HS-27A (cell line): ENCODE data around the gene SLC24A4.
A peak's percentile ranks its signal among the peaks of the same experiment; 100 is the strongest.

Experiments
- DNase-seq: peaks from one replicate; pipeline ENCODE4 v3.0.0-alpha.2; 2012; ENCODE audit warnings: low read depth, missing footprints

The SLC24A4 gene

DNA sequence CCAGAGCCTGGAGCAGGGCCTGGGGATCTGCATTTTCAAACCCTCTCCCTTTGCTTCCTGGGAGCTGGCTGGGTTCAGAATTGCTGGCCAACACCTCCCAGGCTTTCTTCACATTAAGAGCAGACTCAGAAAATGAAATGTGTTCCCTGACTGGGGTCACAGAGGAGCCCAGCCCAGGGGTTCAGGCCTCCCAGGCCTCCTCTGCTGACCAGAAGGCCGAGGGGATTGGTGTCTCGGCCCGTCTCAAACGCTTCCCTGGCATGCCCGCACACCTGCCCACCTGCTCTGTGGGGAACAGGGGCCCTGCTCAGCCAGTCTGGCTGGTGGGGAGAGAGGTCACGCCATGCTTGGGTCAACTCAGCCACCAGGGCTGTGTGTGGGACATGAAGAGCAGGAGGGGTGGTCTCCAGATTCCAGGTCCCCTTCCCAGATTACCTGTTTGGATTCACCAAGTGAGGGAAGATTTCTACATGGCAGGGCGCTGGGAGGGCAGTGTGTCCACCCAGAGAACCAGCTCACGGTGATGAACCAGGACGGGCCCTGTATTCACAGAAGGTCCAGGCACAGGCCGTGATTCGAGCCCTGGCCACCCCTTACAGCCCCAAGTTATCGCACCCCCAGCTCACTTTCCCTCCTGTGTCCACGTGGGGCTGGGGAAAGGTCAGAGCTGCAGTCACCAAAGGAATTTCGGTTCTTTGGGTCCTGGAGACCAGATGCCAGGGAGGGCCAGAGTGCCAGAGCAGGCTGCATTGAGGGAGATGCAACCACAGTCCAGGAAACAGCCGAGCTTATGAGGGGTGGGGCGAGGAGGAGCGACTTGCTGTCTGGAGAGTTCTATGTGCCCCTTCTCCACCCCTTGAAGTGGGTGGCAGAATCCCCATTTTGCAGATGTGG lies 135.4 kb downstream of the SLC24A4 start:
- no peak for DNase-seq

- no peak for DNase-seq
These were observed 136.3 kb downstream of the SLC24A4 start for GRCh38 chr14:92459030-92459949.

- DNase-seq = no peak
These were observed 137.0 kb downstream of the SLC24A4 start for GRCh38 chr14:92459950-92460421.

GRCh38 chr14:92460541-92460915 lies 137.6 kb downstream of the SLC24A4 start:
- DNase-seq = no peak

DNA sequence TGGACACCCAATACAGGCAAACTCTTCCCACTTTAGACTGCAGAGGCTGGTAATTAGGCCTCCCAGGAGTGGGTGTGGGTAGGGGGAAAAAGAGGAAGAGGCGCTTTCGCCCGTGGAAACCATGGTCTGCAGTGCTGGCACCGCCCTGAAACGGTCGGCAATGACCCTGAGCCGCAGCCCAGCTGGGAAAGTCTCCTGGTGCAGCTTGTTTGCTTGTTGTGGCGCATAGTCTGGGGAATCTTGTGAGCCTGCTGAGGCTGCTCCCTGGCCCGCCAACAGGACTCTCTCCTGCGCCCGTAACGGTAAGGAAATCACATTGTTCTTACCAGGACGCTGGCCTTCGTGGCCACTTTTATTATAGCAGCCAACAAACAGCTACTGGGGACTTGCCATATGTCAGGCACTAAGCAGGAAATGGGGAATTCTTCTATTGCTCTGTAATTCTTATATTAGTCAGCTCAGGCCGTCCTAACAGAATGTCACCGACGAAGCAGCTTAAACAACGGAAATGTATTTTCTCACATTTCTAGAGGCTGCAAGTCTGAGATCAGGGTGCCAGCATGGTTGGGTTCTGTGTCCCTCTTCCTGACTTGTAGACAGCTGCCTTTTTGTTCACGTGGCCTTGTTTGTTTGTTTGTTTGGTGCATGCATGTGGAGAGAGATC lies 138.1 kb downstream of the SLC24A4 start:
- DNase-seq = no peak

DNA sequence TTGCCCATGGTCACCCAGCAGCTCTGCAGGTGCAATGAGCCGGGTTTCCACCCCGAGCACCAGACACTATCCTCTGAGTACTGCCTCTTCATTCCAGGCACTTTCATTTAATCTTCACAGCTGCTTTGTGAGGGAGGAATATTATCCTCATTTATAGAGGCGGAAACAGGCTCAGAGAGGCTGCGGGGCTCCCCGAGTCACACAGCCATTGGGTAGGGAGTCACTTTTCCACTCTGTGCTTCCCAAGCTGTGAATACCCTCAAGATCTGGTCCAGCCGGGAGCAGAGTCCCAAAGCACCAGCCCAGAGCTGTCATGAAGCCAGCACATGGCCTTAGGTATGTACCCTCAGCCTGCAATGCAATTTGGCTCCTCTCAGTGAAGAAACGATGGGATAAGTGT lies 138.9 kb downstream of the SLC24A4 start:
- no peak for DNase-seq

DNA sequence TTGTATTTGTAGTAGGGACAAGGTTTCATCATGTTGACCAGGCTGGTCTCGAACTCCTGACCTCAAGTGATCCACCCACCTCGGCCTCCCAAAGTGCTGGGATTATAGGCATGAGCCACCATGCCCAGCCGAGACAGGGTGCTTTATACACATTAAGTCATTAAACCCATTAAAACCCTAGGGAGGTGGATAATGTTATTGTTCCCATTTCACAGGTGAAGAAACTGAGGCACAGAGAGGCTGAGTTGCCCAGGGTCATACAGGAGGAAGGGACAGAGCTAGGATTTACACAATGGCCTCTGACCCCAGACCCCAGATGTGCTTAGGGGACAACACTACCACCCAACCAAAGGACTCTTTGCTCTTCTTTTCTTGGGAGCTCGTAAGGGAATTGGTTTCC lies 139.6 kb downstream of the SLC24A4 start:
- no peak for DNase-seq

DNA sequence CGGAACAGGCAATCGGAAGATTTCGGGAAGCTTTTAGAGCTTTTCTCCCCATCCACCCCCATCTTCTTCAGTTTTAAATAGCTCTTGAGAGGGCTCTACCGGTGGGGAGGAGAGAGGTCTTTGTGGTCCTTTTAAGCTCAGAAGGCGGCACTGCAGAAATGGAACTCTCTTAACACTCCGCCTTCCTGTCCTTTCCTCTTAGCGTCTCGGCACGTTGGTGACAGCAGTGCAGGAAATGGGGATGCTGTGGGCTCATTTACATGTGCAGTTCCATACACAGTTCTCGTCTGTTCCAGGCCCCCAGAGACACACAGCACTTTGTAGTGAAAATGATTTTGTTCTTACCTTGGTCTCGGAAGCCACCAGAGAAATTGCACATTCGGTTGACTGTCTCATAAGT lies 140.2 kb downstream of the SLC24A4 start:
- no peak for DNase-seq

DNA sequence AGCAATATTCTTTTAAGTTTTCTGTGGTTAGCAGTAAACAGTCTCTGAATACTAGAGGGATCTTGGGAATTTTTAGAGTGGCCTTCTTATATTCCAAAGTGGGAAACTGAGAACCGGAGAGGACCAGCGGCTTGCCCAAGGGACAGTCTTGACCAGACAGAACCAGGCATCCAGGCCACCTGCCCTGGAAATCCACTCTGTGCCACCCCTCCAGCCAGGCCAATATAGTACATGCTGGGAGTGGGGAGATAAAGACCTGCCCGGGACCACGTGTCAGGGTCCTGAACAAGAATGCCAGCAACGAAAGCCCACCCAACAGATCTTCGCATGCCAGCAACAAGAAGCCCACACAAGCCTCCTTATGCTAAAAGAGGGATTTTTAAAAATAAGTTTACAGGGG lies 141.2 kb downstream of the SLC24A4 start:
- DNase-seq = no peak

- no peak for DNase-seq
These were observed 141.8 kb downstream of the SLC24A4 start for GRCh38 chr14:92464716-92465115.

DNA sequence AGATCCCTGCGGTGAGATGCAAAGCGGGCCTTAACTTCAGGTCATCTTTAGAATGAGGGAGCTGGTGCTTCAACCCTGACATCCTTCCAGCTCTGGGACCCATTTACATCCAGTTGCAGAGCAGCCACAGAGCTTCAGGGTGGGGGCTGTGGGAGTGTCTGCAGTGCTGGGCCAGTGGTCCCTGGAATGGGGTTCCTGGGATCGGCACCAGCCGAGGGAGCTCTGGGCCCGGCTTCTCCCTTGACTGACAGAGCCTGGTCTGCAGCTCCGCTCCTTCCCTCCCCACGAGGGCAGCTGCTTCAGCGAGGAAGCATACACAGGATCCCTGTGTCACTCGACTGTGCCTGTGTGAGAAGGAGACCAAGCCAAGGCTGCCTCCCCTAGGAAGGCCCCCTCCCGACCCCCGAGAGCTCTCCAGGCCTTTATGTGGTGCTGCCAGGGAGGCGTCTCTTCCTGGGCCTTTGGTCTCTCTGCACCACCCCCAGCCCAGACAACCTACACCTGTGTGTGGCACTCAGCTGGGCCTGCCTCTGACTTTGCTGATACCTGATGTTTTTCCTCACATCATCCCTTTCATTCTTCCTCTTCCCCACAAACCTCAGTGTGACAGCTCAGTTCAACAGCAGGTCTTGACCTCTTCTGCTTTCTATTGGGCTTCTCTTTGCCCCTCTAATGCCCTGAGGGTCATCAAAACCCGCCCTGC lies 142.5 kb downstream of the SLC24A4 start:
- no peak for DNase-seq

DNA sequence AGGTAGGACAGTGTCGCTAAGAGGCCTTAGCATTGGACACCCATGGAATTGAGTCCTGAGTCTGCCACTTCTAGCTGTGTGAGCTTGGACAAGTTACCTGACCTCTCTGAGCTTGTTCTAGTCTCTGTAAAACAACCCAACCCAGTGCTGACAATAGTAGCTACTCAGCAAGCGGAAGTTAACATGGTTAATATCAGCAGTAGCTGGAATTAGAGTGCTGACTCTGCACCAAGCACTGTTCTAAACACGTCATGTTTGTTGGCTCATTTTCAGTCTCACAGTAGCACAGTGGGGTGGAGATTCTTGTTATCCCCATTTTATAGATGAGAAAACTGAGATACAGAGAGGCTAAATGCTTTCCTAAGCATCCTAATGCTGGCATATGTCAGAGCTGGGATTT lies 143.1 kb downstream of the SLC24A4 start:
- no peak for DNase-seq

GRCh38 chr14:92469515-92469914 lies 146.6 kb downstream of the SLC24A4 start:
- DNase-seq = no peak

DNA sequence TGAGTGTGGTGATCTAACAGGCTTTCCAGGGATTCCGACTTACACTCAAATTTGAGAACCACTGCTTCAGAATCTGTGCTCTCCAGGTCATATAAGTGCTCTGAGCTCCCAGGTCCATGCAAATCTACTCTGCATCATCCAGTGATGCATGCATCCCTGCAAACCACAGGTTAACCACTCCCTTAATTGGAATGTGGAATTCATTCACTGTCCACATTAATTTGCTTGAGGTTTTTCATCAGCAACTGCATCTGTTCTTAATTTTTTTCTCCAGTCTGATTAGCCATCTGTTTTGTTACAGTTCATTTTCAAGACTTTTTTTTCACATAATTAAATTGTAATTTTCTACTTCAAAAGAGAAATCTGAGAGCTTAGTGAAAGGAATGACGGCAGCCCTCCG lies 147.2 kb downstream of the SLC24A4 start:
- no peak for DNase-seq

GRCh38 chr14:92470811-92471210 lies 147.8 kb downstream of the SLC24A4 start:
- DNase-seq = no peak

GRCh38 chr14:92471919-92472318 lies 149.0 kb downstream of the SLC24A4 start:
- DNase-seq = peak; percentile 83

GRCh38 chr14:92472860-92473259 lies 149.9 kb downstream of the SLC24A4 start:
- DNase-seq = no peak

DNA sequence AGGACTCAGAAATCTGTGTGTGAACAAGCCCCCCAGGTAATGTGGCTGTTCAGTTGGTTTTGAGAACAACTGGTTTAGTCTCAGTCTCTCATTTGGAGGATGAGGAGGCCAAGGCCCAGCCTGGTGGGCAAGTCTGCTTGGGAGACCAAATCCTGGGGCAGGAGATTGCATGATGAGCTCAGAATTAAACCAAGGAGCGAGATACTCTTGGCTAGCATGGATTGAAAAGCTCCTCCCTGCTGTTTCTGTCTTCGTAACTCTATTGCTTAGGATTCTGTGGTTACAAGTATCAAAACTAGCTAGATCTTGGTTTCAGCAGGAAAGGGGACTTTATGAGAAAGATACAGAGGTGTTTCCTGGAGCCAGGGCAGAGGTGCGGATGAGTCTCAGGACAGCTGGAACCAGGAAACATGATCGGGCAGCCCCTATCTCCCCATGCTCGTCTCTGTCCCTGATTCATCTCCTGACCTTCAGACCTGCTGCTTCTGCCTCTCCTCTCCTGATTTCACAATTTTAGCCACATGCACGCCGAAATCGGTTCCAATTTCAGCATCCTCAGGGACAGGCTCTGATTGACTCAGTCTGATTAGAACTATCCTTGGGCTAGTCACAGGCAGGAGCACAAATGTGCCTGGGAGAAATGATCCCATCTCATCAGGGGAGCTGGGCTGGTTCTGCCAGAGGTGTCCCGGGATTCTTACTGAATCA lies 150.4 kb downstream of the SLC24A4 start:
- DNase-seq = no peak

GRCh38 chr14:92473969-92474535 lies 151.1 kb downstream of the SLC24A4 start:
- no peak for DNase-seq

- no peak for DNase-seq
These were observed 152.1 kb downstream of the SLC24A4 start for GRCh38 chr14:92475037-92475436.
